SK-MEL-5 (cell line): ENCODE data around the gene RIN2. TPM values are rescaled to one million over a fixed set of nuclear protein-coding genes. Genes with fewer than 3 reads are reported as not detected.
A peak's percentile ranks its signal among the peaks of the same experiment; 100 is the strongest.
"Not testable (repeated sequence)": the region's sequence is repeated elsewhere in the genome, so short reads cannot be mapped to it uniquely, and the experiment has no call there.

ENCODE experiments used
- DNase-seq: peaks from one replicate; pipeline ENCODE4 v3.0.0-alpha.2; 2016; ENCODE audit warnings: low read depth, low spot score
- in situ Hi-C: cut with HindIII; loops from 2 replicates; pipeline ENCODE4 v1.10.0; 2016; ENCODE audit warnings: low sequenced_read_pairs, high pct_unique_total_duplicates, low pct_unique_long_range_greater_than_20kb
- total RNA-seq: library from RNA; depleted of rRNA; stranded (reverse); fragments of >200 nt; shearing (Covaris generic); gene quantifications from 2 replicates; pipeline ENCODE4 v1.2.3, GENCODE V29; 2014

The RIN2 gene
- total RNA-seq, 1 experiment from 2014 or later: 0.03 TPM

GRCh38 chr20:19794941-19795340 lies 36.9 kb downstream of the RIN2 start:
- in situ Hi-C loops: no loop called here

DNA sequence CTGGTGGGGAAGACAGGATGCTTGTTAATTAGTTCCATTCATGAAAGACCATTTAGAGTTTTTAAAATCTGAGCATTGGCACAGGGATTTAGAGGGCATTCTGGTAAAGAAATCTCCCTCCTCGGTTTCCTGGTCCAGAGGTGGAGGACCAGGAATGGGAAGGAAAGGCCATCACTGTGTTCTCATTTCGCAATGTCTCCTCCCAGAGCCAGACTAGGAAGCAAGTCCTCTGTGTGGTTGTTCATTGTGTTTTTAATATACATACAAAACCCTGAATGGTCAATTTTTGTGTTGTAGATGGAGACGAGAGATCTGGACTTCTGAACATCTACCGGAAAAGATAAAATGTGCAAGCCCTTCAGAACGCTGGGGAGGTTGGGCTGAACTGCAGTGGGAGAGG lies 41.3 kb downstream of the RIN2 start:
- in situ Hi-C loops: no loop called here
- no peak for DNase-seq

More at GRCh38 chr20:19794941-19795340, 36.9 kb downstream of the RIN2 start:
- DNase-seq: no peak

DNA sequence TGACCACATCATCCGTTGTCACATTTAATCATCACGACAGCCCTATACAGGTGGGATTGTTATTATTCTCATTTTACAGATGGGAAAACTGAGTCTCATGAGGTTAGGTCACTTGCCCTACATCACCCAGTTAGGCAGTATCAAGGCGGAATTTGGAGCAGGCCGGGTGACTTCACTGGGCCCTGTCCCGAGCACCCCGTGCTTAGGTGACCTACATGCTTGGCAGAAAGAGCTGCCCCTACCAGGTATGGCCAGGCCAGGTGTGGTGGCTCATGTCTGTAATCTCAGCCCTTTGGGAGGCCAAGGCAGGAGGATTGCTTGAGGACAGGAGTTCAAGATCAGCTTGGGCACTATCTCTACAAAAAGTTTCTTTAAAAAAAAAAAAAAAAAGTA lies 44.0 kb downstream of the RIN2 start:
- in situ Hi-C loops: loop anchor here (25.0 kb wide), 1 partner anchor 185 kb away; no protein-coding TSS in a partner anchor
- no peak for DNase-seq

DNA sequence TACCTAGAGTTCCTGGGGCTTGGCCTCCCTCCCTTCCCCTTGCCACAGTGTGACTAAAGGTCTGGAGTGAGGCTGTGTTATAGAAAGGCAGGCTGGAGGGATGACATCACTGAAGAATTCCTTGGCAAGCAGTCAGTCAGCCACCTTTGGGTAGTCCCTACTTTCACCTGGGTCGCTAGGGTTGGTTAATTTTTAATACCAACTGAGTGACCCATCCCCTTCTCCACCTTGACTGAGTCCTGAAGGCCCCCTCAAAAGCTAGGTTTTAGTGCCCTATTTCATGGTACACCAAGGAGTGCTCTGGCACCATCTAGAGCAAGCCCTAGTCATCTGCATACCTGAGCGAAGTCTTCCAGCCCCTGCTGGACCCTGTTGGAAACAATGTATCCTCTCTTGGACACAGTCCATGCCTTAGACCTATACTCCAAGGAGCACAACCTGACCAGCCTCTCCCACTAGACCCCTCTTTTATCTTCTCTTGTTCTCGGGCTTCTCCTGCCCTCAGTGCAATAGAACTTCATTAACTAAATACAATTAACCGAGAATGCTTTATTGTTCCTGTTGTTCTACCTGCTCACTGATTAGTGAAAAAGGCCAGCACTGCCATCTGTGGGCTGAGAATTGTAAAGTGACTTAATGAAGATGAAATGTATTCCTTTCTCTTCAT lies 44.6 kb downstream of the RIN2 start:
- DNase-seq: peak; percentile 49
- in situ Hi-C loops: loop anchor here (25.0 kb wide), 1 partner anchor 185 kb away; no protein-coding TSS in a partner anchor

GRCh38 chr20:19806276-19806675 lies 48.2 kb downstream of the RIN2 start:
- in situ Hi-C loops: loop anchor here (25.0 kb wide), 1 partner anchor 181 kb away; no protein-coding TSS in a partner anchor
- DNase-seq: not testable (repeated sequence)

DNA sequence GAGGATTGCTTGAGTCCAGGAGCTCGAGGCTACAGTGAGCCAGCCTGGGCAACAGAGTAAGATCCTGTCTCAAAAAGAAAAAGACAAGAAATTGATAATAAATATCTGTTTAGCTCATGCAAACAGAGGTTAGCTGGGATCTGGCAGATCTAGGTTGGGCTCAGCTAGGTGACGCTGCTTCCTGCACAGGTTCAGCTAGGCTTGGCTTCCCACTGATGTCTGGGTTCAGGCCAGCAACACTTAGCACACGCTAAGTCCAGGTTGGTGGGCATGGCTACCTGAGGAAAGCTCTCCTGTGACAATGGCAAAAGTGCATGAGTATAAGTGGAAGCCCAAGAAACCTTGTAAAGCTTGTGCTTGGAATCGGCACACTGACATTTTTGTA lies 48.7 kb downstream of the RIN2 start:
- in situ Hi-C loops: loop anchor here (25.0 kb wide), 1 partner anchor 181 kb away; no protein-coding TSS in a partner anchor

DNA sequence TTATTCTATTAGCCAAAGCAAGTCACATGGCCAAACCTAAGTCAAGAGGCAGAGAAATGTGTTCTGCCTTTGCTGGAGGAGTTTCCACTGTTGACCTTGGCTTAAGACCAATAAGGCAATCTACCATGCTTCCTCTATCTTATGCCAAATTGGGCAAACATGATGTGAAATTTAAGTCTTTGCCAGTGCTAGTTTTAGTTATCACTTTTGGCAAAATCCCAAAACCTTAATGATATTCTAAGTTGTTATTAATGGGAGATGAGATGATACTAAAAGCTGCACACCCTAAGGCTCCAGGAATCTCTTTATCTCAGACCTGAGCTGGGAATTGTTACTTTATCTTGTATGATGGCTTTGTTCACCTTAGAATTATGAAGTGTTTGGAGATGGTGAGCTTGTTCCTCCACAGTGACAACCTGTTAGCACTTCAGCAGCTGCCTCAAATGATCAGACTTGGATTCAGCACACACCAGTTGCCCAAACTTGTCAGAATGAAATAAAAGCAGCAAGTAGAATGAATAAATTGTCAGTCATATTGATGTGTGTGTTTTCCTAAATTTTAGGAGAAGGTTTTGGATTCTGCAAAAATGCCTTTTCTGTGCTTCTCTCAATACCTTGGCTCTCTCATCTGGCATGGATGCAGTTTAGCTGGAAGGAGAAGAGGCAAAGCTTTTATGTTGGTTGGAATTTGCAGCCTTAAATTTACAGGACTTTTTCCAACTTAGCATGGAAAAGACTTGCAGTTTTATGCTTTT lies 49.3 kb downstream of the RIN2 start:
- no peak for DNase-seq
- in situ Hi-C loops: loop anchor here (25.0 kb wide), 1 partner anchor 180 kb away; no protein-coding TSS in a partner anchor

More for the DNA sequence above, 48.7 kb downstream of the RIN2 start:
- no peak for DNase-seq
